ENCODE results near the gene CCIN.
A peak's percentile ranks its signal among the peaks of the same experiment; 100 is the strongest.

The CCIN gene

GRCh38 chr9:36140086-36141084 is 28.8 kb upstream of the CCIN start:
- DNase-seq (ENCODE audit: insufficient read length, low spot score) (no peak), FAIRE-seq (peak; percentile 55)

GRCh38 chr9:36141288-36141687 is 27.9 kb upstream of the CCIN start:
- DNase-seq (ENCODE audit: insufficient read length, low spot score) (no peak), FAIRE-seq (no peak)

- no peak for FAIRE-seq
- DNase-seq (ENCODE audit: insufficient read length, low spot score): no peak
Observed at GRCh38 chr9:36141761-36142160, 27.4 kb upstream of the CCIN start.

- no peak for DNase-seq (ENCODE audit: insufficient read length, low spot score)
- FAIRE-seq: no peak
Observed at GRCh38 chr9:36142510-36143244, 26.5 kb upstream of the CCIN start.

GRCh38 chr9:36143245-36143641 is 25.9 kb upstream of the CCIN start:
- FAIRE-seq (no peak), DNase-seq (ENCODE audit: insufficient read length, low spot score) (no peak)

- DNase-seq (ENCODE audit: insufficient read length, low spot score): no peak
- FAIRE-seq: peak; percentile 72
Observed at GRCh38 chr9:36144309-36145232, 24.6 kb upstream of the CCIN start.

- no peak for DNase-seq (ENCODE audit: insufficient read length, low spot score)
- FAIRE-seq: no peak
Observed at GRCh38 chr9:36145970-36146369, 23.2 kb upstream of the CCIN start.

GRCh38 chr9:36146651-36147050 is 22.5 kb upstream of the CCIN start:
- no peak for DNase-seq (ENCODE audit: insufficient read length, low spot score)
- FAIRE-seq: no peak

- FAIRE-seq (no peak), DNase-seq (ENCODE audit: insufficient read length, low spot score) (no peak)
Observed at GRCh38 chr9:36147441-36148175, 21.6 kb upstream of the CCIN start.

GRCh38 chr9:36148311-36149051 is 20.7 kb upstream of the CCIN start:
- FAIRE-seq: peak; percentile 73
- DNase-seq (ENCODE audit: insufficient read length, low spot score): peak; percentile 53

GRCh38 chr9:36149197-36149596 is 20.0 kb upstream of the CCIN start:
- FAIRE-seq (no peak), DNase-seq (ENCODE audit: insufficient read length, low spot score) (no peak)

GRCh38 chr9:36150574-36151315 is 18.4 kb upstream of the CCIN start:
- DNase-seq (ENCODE audit: insufficient read length, low spot score) (no peak), FAIRE-seq (no peak)

- peak; percentile 98 for FAIRE-seq
- peak; percentile 72 for DNase-seq (ENCODE audit: insufficient read length, low spot score)
Observed at GRCh38 chr9:36151316-36152210, 17.6 kb upstream of the CCIN start.

GRCh38 chr9:36152741-36153438 is 16.3 kb upstream of the CCIN start:
- FAIRE-seq (no peak), DNase-seq (ENCODE audit: insufficient read length, low spot score) (no peak)

- FAIRE-seq (peak; percentile 80), DNase-seq (ENCODE audit: insufficient read length, low spot score) (no peak)
Observed at GRCh38 chr9:36153746-36154145, 15.4 kb upstream of the CCIN start.

GRCh38 chr9:36154331-36154952 is 14.7 kb upstream of the CCIN start:
- no peak for FAIRE-seq
- DNase-seq (ENCODE audit: insufficient read length, low spot score): no peak

GRCh38 chr9:36156116-36156515 is 13.1 kb upstream of the CCIN start:
- FAIRE-seq (no peak), DNase-seq (ENCODE audit: insufficient read length, low spot score) (no peak)
